ENCODE results near the gene CACNA1S. TPM values are rescaled to one million over a fixed set of nuclear protein-coding genes. Genes with fewer than 3 reads are reported as not detected.

Gene CACNA1S
- total RNA-seq, 4 donors from 2014 or later, result 0.07 TPM; not detected in 3

DNA sequence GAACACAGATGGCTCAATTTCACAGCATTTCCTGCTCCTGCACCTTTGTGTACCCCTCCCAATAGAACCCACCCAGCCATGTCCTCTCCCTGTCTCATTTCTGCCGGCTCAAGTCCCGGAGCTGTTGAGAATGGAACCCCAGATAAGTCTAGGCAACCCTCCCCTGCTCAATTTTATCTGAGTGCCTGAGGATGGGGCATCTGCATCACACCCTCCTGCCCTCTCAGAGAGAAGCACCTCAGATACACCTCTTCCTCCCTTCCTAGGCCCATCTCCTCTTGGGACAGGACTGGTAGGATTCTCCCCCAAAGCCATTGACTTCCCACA, 89.8 kb downstream of the CACNA1S start:
- no peaks in the 10 kb centered on the region for H3K27me3 ChIP-seq
- peaks cover 0 to 10% of the 10 kb centered on the region in 2 donors for H3K4me1 ChIP-seq
- no peaks in the 10 kb centered on the region for H3K9me3 ChIP-seq
- no peak for DNase-seq
- peak overlapping the region in 1 of 2 donors; percentile 34 for H3K27ac ChIP-seq
- intact Hi-C loops (cut with DNase I; ENCODE audit: low total_unique reads), result no loop called here
- TF ChIP-seq CTCF (IDR thresholded peaks at IDR 0.05), result no peak
- TF ChIP-seq POLR2A (IDR thresholded peaks at IDR 0.05), result no peak
- peak overlapping the region; percentile 31 to 43 for H3K4me3 ChIP-seq
- no peaks in the 10 kb centered on the region for H3K36me3 ChIP-seq

GRCh38 chr1:201021630-201022492, 90.4 kb downstream of the CACNA1S start:
- no peak overlapping the region for H3K4me3 ChIP-seq

GRCh38 chr1:201020721-201021629, 91.3 kb downstream of the CACNA1S start:
- Histone ChIP-seq H3K36me3 (no peaks in the 10 kb centered on the region), H3K27me3 (no peaks in the 10 kb centered on the region), H3K27ac (no peak overlapping the region), H3K4me1 (peaks cover 0 to 15% of the 10 kb centered on the region in 2 donors), H3K9me3 (no peaks in the 10 kb centered on the region), H3K4me3 (no peak overlapping the region)
- no peak for TF ChIP-seq POLR2A (IDR thresholded peaks at IDR 0.05)
- no peak for TF ChIP-seq CTCF (IDR thresholded peaks at IDR 0.05)
- DNase-seq, result no peak
- intact Hi-C loops (cut with DNase I; ENCODE audit: low total_unique reads), result no loop called here

More at GRCh38 chr1:201021630-201022492, 90.4 kb downstream of the CACNA1S start:
- no peaks in the 10 kb centered on the region for H3K36me3 ChIP-seq
- H3K4me1 ChIP-seq, result peaks cover 0 to 10% of the 10 kb centered on the region in 2 donors
- no peaks in the 10 kb centered on the region for H3K27me3 ChIP-seq
- no peak overlapping the region for H3K27ac ChIP-seq
- TF ChIP-seq POLR2A (IDR thresholded peaks at IDR 0.05), result no peak
- intact Hi-C loops (cut with DNase I; ENCODE audit: low total_unique reads), result no loop called here
- DNase-seq, result no peak
- H3K9me3 ChIP-seq, result no peaks in the 10 kb centered on the region

DNA sequence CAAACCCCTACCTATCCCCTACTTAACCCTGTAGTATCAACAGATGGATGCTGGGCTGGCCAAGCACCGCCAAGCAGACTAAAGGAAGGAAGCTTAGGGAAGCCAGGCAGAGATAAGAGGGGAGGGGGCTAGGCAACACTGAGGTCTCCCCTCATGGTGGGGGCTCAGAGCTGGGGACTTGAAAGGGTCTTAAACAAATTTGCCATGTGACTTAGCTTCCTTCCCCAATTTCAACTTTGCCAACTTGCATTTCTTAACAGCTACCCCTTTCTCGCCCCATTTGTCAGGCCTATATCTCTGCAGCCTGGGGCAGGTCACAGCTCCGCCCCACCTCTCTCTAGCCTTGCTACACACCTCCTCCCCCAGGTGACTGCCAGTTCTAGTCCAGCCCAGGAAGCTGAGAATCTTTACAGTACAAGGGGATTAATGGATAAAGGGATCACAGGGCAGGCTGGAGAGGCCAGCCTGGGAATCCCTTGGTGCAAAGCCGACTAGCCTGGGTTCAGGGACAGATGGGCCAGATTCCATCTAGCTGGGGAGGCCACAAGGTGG, 92.1 kb downstream of the CACNA1S start:
- Histone ChIP-seq H3K27ac (no peak overlapping the region), H3K36me3 (no peaks in the 10 kb centered on the region), H3K4me3 (no peak overlapping the region), H3K9me3 (no peaks in the 10 kb centered on the region), H3K4me1 (peaks cover 0 to 15% of the 10 kb centered on the region in 2 donors), H3K27me3 (no peaks in the 10 kb centered on the region)
- no peak for TF ChIP-seq POLR2A (IDR thresholded peaks at IDR 0.05)
- no peak for TF ChIP-seq CTCF (IDR thresholded peaks at IDR 0.05)
- intact Hi-C loops (cut with DNase I; ENCODE audit: low total_unique reads), result no loop called here
- DNase-seq, result no peak

DNA sequence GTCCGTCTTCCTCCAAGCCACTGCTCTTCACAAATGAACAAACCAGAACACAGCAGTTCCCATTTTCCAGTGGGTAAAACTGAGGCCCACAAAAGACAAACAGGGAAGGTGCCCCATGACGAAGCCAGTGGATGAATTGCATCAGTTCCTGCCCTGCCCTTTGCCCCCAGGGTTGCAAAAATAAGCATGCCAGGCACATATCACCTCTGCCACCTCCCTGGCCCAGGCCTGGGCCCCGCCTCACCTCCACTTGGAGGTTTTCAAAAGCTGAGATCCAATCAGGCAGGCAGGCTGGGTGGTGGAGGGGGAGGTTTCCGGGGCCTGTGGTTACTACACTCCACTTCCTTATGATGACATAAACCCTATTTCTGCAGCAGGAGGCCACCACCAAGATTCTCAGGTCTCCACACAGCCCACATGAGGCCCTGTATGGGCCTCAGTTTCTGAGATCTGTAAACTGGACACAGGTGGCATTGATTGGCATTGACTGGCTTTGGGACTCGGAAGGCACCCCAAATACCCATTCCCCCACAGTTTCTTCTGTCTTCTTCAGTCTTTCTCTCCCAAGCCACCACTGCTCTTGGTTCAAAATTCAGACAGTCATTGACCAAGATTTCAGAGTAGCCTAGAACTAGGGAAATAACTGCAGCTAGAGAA, 92.8 kb downstream of the CACNA1S start:
- no peak overlapping the region for H3K27ac ChIP-seq
- intact Hi-C loops (cut with DNase I; ENCODE audit: low total_unique reads), result no loop called here
- no peaks in the 10 kb centered on the region for H3K36me3 ChIP-seq
- no peak for DNase-seq
- H3K27me3 ChIP-seq, result no peaks in the 10 kb centered on the region
- H3K4me3 ChIP-seq, result no peak overlapping the region
- H3K9me3 ChIP-seq, result no peaks in the 10 kb centered on the region
- no peak for TF ChIP-seq POLR2A (IDR thresholded peaks at IDR 0.05)
- TF ChIP-seq CTCF (IDR thresholded peaks at IDR 0.05), result no peak
- peaks cover 0 to 15% of the 10 kb centered on the region in 2 donors for H3K4me1 ChIP-seq
